K562 (cell line): ENCODE data around the gene RAB2B. TPM values are rescaled to one million over a fixed set of nuclear protein-coding genes. Genes with fewer than 3 reads are reported as not detected.

Experiments
- ASH1L ChIP-seq: fragments of 450-650 bp; IDR thresholded peaks from 2 replicates; pipeline ENCODE4 v1.6.1; 2018; ENCODE audit warnings: borderline replicate concordance, mild to moderate bottlenecking, low read depth; ENCODE audit not compliant: partially characterized antibody
- ATF1 ChIP-seq, 2 experiments: fragments of 450-650 bp in 1 of 2; IDR thresholded peaks; 2 replicates each; pipeline ENCODE4 v1.6.1; 2016; ENCODE audit warnings: missing compliant biosample characterization in 1 of 2, missing genetic modification characterization in 1 of 2
- BACH1 ChIP-seq: fragments of 200-800 bp; sonication (Bioruptor generic); IDR thresholded peaks from 2 replicates; pipeline ENCODE4 v1.6.1; 2016; ENCODE audit warnings: missing genetic modification characterization, missing compliant biosample characterization
- C11orf30 ChIP-seq: fragments of 450-650 bp; IDR thresholded peaks from 2 replicates; pipeline ENCODE4 v1.6.1; 2016; ENCODE audit warnings: low read depth, mild to moderate bottlenecking
- KAT2B ChIP-seq: IDR thresholded peaks from one replicate; pipeline ENCODE4 v1.6.1; 2012; ENCODE audit warnings: low read depth, mild to moderate bottlenecking, control low read depth, inconsistent platforms, low read length, moderate library complexity
- KDM1A ChIP-seq, 2 experiments: fragments of 450-650 bp; IDR thresholded peaks; 2 replicates each; pipeline ENCODE4 v1.6.1; 2016; ENCODE audit warnings: mild to moderate bottlenecking in 2 of 2
- NRF1 ChIP-seq, 2 experiments: fragments of 450-650 bp; IDR thresholded peaks in 1 of 2; conservative IDR thresholded peaks in 1 of 2; 2 replicates each; pipeline ENCODE4 v1.6.1; 2014; ENCODE audit warnings: mild to moderate bottlenecking in 2 of 2
- POLR3A ChIP-seq: IDR thresholded peaks from 2 replicates; pipeline ENCODE4 v1.6.1; 2011; ENCODE audit warnings: borderline replicate concordance, mild to moderate bottlenecking, moderate library complexity; ENCODE audit not compliant: insufficient read length, insufficient read depth; ENCODE audit errors: extremely low read depth
- STAT6 ChIP-seq: sonication (generic); formaldehyde crosslinking; IDR thresholded peaks from 2 replicates; pipeline ENCODE4 v1.8.1; 2023; ENCODE audit warnings: mild to moderate bottlenecking, missing genetic modification reagents
- ZNF780A ChIP-seq: fragments of 250-450 bp; sonication (Bioruptor Pico); IDR thresholded peaks from 2 replicates; pipeline ENCODE4 v1.5.0; 2021; ENCODE audit warnings: mild to moderate bottlenecking
- polyA plus RNA-seq, 8 experiments: library from polyadenylated mRNA; depleted of rRNA in 4 of 8; stranded (reverse) in 5 of 8; unstranded in 3 of 8; fragments of >200 nt; fragmentation: Nextera tagmentation in 2 of 8; fragmentation: Illumina TruSeq in 1 of 8; extraction: Ambion mirVana in 2 of 8; extraction: Trizol in 1 of 8; gene quantifications; 2 replicates each; pipeline versions ENCODE4 v1.2.1 to v1.2.3, GENCODE V29; 2011 to 2014; ENCODE audit warnings: inconsistent platforms in 1 of 8, missing spikeins in 1 of 8
- total RNA-seq, 7 experiments: library from RNA; depleted of rRNA in 6 of 7; stranded (reverse); fragments of >200 nt in 6 of 7; fragmentation: Illumina TruSeq in 2 of 7; extraction: Trizol in 2 of 7; gene quantifications; 2 replicates each; pipeline versions ENCODE4 v1.2.1 to v1.2.3, GENCODE V29; 2011 to 2021; ENCODE audit warnings: low replicate concordance in 1 of 7
- TF ChIP-seq, protein P1 (sequence below), 3 experiments: fragments of 200-800 bp in 1 of 3; sonication (Bioruptor generic) in 1 of 3; sonication (generic) in 1 of 3; formaldehyde crosslinking in 1 of 3; IDR thresholded peaks; 2 replicates each; pipeline versions ENCODE4 v1.6.1 to v1.8.0; 2016 to 2022; ENCODE audit warnings: mild to moderate bottlenecking in 2 of 3, missing compliant biosample characterization in 2 of 3, missing genetic modification characterization in 2 of 3, missing genetic modification reagents in 1 of 3
- TF ChIP-seq, protein P2 (sequence below): fragments of 250-450 bp; sonication (Bioruptor Pico); IDR thresholded peaks from 2 replicates; pipeline ENCODE4 v1.8.0; 2022; ENCODE audit warnings: inconsistent platforms, mild to moderate bottlenecking, moderate library complexity, borderline replicate concordance

RAB2B gene
- total and polyA plus RNA-seq, 9 of the 15 experiments (the other 6 are each of a cell fraction or from before 2014, with no cell fraction given) = 4.6 to 19.8 (median 9.8) TPM

DNA sequence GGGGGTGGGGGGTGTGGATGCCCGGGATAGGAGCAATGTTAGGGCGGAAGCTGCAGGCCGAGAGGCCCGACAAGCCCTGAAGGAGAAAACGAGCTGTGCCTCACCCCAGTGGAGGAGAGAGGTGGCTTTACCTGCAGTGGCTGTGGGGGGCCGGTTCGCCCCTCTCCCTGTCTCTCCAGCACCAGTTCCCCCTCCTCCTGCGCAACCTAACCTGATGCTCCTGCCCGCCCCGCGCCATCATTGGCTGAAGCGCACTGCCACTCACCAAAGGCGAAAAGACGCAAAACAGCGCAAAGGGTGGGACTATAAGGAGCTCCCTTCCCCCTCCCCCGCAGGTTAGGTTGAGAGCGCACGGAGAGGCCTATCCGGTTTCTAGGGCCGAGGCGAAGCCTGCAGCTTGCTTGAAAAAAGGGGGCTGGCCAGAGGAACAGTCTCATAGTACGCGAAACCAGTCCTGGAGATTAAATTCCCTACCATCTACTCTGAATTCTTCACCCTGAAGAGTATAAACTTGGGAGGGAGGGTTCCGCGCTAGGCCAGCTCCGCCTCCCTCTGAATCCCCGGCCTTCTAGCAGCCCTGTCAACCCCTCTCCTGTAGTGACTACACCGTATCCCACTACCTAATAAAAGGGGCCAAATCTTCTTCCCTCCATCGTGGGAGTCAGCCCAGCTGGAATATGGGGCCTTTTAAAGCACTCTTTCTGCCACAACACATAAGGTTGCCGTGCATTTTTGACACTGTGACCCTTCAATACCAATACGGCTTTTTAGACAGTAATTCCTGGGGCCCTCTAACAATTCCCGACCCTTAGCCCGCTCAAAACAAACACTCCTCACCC is 39.5 kb downstream of the RAB2B start (continued):
- no peak for TF ChIP-seq ATF1 (CRISPR knock-in tag; IDR thresholded peaks at IDR 0.05)
- peak; percentile 84 for TF ChIP-seq ATF1 (tag; IDR thresholded peaks at IDR 0.05)
- TF ChIP-seq, protein P1, sequence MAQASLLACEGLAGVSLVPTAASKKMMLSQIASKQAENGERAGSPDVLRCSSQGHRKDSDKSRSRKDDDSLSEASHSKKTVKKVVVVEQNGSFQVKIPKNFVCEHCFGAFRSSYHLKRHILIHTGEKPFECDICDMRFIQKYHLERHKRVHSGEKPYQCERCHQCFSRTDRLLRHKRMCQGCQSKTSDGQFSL (CRISPR knock-in tag; IDR thresholded peaks at IDR 0.05) = peak; percentile 66; the same call in 1 of the 2 replicates
- TF ChIP-seq, protein P1 (tag; IDR thresholded peaks at IDR 0.05) = peak in 1 of 2 experiments; percentile 65; a peak in 1 of 4 replicates
- TF ChIP-seq POLR3A = no peak
- no peak for TF ChIP-seq BACH1 (tag)
- peak; percentile 80 to 84 for TF ChIP-seq NRF1 (conservative IDR thresholded peaks at IDR 0.05 in 1 of 2, IDR thresholded peaks at IDR 0.05 in 1 of 2)
- no peak for TF ChIP-seq STAT6 (CRISPR knock-in tag)
- no peak for TF ChIP-seq KAT2B
- TF ChIP-seq ASH1L = peak; percentile 63
- TF ChIP-seq, protein P2, sequence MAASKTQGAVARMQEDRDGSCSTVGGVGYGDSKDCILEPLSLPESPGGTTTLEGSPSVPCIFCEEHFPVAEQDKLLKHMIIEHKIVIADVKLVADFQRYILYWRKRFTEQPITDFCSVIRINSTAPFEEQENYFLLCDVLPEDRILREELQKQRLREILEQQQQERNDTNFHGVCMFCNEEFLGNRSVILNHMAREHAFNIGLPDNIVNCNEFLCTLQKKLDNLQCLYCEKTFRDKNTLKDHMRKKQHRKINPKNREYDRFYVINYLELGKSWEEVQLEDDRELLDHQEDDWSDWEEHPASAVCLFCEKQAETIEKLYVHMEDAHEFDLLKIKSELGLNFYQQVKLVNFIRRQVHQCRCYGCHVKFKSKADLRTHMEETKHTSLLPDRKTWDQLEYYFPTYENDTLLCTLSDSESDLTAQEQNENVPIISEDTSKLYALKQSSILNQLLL (CRISPR knock-in tag) = no peak
- peak in 1 of 2 experiments; percentile 85; a peak in 2 of 4 replicates for TF ChIP-seq KDM1A (IDR thresholded peaks at IDR 0.05)
- 0 out of 2 replicates have a peak, but pooled peaks have one; percentile 5 for TF ChIP-seq C11orf30
- no peak for TF ChIP-seq ZNF780A
- TF ChIP-seq, all 486 proteins: peak for 79
